Retinal pigment epithelial cell (primary cell): ENCODE measurements around the gene RFLNA.

Source experiments
- DNase-seq: peaks from one replicate; pipeline ENCODE4 v3.0.0-alpha.2; 2010; ENCODE audit warnings: low read depth
- H3K4me3 ChIP-seq: 2 replicates; pipeline ENCODE4 v1.5.1; 2011; ENCODE audit warnings: mild to moderate bottlenecking, low read length, control low read depth, moderate library complexity
- TF ChIP-seq, protein P1 (sequence below): conservative IDR thresholded peaks from 2 replicates; pipeline ENCODE4 v1.5.1; 2011; ENCODE audit warnings: low read depth, low read length, control low read depth, inconsistent platforms

The RFLNA gene

DNA sequence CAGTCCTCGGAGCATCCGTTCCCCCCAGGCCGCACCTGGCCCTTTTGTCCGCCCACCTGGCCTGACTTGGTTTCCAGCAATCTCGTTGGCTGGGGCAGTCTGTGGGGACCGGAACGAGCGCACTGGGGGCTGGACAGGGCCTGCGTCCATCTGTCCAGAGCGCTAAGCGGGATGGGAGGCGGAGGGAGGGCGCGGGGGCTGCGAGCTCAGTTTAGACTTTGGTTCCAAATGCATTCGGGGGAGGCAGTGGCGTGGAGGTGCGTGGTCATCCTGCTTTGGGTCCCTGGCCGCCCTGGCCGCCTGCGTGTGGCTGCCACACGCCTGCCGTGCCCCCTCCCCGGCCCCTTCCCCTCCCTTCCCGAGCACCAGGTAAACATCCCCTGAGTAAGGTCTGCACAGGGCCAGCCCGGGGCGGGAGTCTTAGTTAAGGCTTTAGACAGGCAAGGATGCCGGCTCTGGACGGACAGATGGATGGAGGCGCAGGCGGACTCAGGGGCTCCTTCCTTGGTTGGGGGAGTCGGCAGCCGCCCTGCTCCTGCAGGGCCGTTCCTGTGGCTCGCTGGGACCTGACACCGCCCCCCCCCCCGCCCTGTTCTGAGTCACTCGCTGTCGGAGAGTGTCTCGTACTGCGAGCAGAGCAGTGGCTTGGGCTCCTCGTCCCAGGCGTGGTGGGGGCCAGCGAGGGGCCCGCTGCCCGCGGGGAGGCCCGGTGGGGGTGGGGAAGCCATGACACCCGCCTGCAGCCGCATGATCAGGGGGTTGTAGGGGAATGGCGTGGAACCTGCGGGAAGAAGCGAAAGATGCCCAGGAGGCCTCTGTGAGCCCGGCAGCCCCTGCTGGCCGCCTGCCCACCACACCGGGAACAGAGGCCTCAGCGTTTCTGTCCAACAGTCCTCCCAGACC, 30.2 kb downstream of the RFLNA start:
- TF ChIP-seq, protein P1, sequence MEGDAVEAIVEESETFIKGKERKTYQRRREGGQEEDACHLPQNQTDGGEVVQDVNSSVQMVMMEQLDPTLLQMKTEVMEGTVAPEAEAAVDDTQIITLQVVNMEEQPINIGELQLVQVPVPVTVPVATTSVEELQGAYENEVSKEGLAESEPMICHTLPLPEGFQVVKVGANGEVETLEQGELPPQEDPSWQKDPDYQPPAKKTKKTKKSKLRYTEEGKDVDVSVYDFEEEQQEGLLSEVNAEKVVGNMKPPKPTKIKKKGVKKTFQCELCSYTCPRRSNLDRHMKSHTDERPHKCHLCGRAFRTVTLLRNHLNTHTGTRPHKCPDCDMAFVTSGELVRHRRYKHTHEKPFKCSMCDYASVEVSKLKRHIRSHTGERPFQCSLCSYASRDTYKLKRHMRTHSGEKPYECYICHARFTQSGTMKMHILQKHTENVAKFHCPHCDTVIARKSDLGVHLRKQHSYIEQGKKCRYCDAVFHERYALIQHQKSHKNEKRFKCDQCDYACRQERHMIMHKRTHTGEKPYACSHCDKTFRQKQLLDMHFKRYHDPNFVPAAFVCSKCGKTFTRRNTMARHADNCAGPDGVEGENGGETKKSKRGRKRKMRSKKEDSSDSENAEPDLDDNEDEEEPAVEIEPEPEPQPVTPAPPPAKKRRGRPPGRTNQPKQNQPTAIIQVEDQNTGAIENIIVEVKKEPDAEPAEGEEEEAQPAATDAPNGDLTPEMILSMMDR: no peak
- no peak for DNase-seq
- H3K4me3 ChIP-seq: no peak overlapping the region

DNA sequence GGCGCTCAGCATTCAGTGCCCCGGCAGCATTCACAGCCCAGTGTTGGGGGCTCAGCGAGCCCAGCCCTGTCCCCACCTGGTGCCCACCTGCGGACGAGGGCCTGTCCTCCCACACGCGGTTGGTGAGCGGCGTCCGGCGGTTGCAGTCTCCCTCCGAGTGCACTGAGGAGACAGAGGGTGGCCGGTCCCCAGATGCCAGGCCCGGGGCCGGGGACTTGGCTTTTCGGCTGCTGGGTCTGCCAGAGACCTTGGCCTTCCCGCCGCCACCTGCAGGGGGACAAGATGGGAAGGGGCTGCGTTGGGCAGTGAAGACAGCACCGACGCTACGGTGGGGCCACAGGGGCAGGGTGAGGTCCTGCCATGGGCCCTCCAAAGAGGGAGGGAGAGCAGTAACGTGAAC, 31.2 kb downstream of the RFLNA start:
- TF ChIP-seq, protein P1: no peak
- DNase-seq: no peak
- no peak overlapping the region for H3K4me3 ChIP-seq

DNA sequence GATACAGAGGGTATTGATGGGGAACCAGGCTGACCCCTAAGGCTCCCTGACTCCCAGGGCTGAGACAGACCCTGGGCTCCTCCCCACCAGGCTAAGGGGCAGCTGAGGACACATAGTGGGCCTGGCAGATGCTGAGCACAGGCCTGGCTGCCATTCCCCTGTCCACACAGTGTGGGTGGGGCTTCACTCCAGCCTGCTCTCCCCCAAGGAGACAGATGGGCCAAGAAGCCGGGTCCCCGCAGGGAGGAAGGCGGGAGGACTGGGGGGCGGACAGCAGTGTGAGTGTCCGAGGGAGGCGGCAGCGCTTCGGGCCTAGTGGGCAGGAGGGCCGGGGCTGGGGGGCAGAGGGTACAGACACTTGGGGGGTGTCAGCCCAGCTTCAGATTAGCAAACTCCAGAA, 32.0 kb downstream of the RFLNA start:
- TF ChIP-seq, protein P1: no peak
- no peak for DNase-seq

DNA sequence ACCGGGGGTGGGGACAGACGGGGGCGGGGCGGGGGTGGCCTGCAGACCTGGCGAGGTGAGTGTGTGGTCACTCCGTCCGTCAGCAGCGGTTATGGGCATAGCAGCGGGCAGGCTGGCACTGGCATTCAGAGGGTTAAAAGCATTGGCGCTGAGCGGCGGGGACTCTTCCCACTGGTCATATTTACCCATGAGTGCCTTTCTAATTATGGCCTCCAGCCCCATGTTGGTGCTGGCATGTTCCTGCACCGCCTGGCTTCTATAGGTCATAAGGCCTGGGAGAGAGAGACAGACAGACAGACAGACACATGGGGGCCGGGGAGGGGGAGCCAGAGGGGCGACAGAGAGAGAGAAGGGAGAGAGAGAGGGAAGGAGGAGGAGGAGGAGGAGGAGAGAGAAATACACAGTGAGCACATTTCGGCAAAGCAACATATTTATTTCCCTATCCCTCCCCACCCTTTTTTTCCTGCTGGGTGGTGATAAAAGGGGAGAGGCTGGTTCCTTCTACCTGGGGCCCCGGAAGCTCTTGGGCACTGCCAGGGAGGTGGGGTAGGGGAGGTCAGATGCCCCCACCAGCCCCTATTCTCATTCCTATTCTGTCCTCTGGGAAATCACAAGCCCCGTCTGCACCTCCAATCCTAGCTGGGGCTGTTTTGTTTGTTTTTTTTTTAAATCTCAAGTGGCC, 32.6 kb downstream of the RFLNA start:
- H3K4me3 ChIP-seq: no peak overlapping the region
- DNase-seq: no peak
- TF ChIP-seq, protein P1: no peak

More for the DNA sequence above, 32.0 kb downstream of the RFLNA start:
- no peak overlapping the region for H3K4me3 ChIP-seq

DNA sequence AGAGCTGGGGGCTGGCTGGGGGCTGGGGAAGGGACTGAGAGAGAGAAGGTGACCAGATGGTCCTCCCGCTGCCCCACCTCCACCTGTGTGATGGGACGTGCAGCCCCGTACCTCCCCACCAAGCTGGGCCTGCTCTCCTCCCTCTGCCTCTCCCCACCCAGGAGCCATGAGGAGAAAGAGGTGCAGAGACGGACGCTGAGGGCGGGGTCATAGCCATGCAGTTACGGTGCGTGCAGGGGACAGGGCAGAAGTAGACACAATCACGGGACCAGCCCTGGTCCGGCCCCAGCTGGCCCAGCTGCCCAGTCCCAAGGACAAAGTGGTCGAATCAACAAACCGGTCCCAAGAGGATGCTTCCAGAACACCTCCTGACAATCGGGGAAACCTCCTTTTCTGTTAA, 33.2 kb downstream of the RFLNA start:
- TF ChIP-seq, protein P1: no peak
- H3K4me3 ChIP-seq: no peak overlapping the region
- DNase-seq: no peak

DNA sequence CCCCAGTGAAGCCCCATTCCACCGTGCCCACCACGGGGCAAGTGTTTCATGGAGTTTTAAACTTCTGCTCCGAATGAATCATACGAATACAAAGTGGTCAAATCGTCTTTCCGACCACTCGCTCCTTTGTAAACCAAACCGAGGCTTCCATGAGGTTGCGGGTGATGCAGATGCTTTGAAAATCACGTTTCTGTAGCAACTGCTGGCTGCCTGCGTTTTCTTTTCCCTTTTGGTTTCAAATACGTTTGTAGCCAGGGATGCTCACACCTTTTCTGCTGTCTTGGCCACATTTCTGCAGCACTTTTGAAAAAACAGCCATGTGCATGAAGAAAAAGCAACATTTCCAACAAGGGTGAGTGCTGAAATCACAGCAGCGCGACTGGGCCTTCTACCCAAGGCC, 33.7 kb downstream of the RFLNA start:
- no peak overlapping the region for H3K4me3 ChIP-seq
- no peak for DNase-seq
- TF ChIP-seq, protein P1: no peak
